ENCODE results near the gene CFAP20DC.

Gene CFAP20DC

GRCh38 chr3:58798312-58798711 is 251.5 kb downstream of the CFAP20DC start:
- DNase-seq, result no peak

- no peak for DNase-seq
Measured at GRCh38 chr3:58794750-58795149, 255.1 kb downstream of the CFAP20DC start.

- DNase-seq, result no peak
Measured at GRCh38 chr3:58793938-58794337, 255.9 kb downstream of the CFAP20DC start.

- no peak for DNase-seq
Measured at GRCh38 chr3:58792921-58793451, 256.8 kb downstream of the CFAP20DC start.

GRCh38 chr3:58789385-58789784 is 260.4 kb downstream of the CFAP20DC start:
- DNase-seq, result no peak

- no peak for DNase-seq
Measured at GRCh38 chr3:58784888-58785287, 264.9 kb downstream of the CFAP20DC start.

- no peak for DNase-seq
Measured at GRCh38 chr3:58784425-58784824, 265.4 kb downstream of the CFAP20DC start.

- no peak for DNase-seq
Measured at GRCh38 chr3:58783845-58784244, 266.0 kb downstream of the CFAP20DC start.

GRCh38 chr3:58779934-58780333 is 269.9 kb downstream of the CFAP20DC start:
- no peak for DNase-seq

GRCh38 chr3:58776231-58776630 is 273.6 kb downstream of the CFAP20DC start:
- DNase-seq, result no peak

GRCh38 chr3:58772462-58772861 is 277.4 kb downstream of the CFAP20DC start:
- DNase-seq, result no peak

- DNase-seq, result no peak
Measured at GRCh38 chr3:58769065-58769464, 280.8 kb downstream of the CFAP20DC start.

GRCh38 chr3:58766587-58767282 is 283.1 kb downstream of the CFAP20DC start:
- DNase-seq, result no peak

GRCh38 chr3:58755150-58755549 is 294.7 kb downstream of the CFAP20DC start:
- DNase-seq, result no peak

GRCh38 chr3:58754074-58754473 is 295.8 kb downstream of the CFAP20DC start:
- no peak for DNase-seq

- no peak for DNase-seq
Measured at GRCh38 chr3:58751882-58752567, 297.8 kb downstream of the CFAP20DC start.

- DNase-seq, result no peak
Measured at GRCh38 chr3:58751235-58751634, 298.6 kb downstream of the CFAP20DC start.

GRCh38 chr3:58749948-58750347 is 299.9 kb downstream of the CFAP20DC start:
- DNase-seq, result no peak

GRCh38 chr3:58748024-58748423 is 301.8 kb downstream of the CFAP20DC start:
- DNase-seq, result no peak

GRCh38 chr3:58746758-58747157 is 303.1 kb downstream of the CFAP20DC start:
- no peak for DNase-seq

GRCh38 chr3:58743296-58743695 is 306.5 kb downstream of the CFAP20DC start:
- no peak for DNase-seq

- DNase-seq, result no peak
Measured at GRCh38 chr3:58742239-58742638, 307.6 kb downstream of the CFAP20DC start.

GRCh38 chr3:58737644-58738043 is 312.2 kb downstream of the CFAP20DC start:
- DNase-seq, result no peak

GRCh38 chr3:58731673-58732072 is 318.2 kb downstream of the CFAP20DC start:
- DNase-seq, result no peak
